Measurements from ENCODE around the gene PDPR. TPM values are rescaled to one million over a fixed set of nuclear protein-coding genes. Genes with fewer than 3 reads are reported as not detected.
"Not testable (repeated sequence)": the region's sequence is repeated elsewhere in the genome, so short reads cannot be mapped to it uniquely, and the experiment has no call there.

The PDPR gene
- total RNA-seq, 1 donor from 2014 or later: 30.4 TPM

GRCh38 chr16:70151941-70152509, 37.9 kb downstream of the PDPR start:
- Mint-ChIP-seq H3K27me3 (ENCODE audit: unreplicated experiment) (no peaks in the 10 kb centered on the region), H3K36me3 (ENCODE audit: unreplicated experiment) (peaks cover 47% of the 10 kb centered on the region), H3K4me1 (ENCODE audit: unreplicated experiment) (peaks cover 3% of the 10 kb centered on the region), H3K9me3 (ENCODE audit: unreplicated experiment) (no peaks in the 10 kb centered on the region), H3K27ac (ENCODE audit: unreplicated experiment) (no peak overlapping the region), H3K4me3 (ENCODE audit: unreplicated experiment) (no peak overlapping the region)
- DNase-seq (ENCODE audit: extremely low spot score, unreplicated experiment): no peak
- no peak for TF ChIP-seq CTCF (IDR thresholded peaks at IDR 0.05)

- no peaks in the 10 kb centered on the region for H3K27me3 Mint-ChIP-seq (ENCODE audit: unreplicated experiment)
- peaks cover 3% of the 10 kb centered on the region for H3K4me1 Mint-ChIP-seq (ENCODE audit: unreplicated experiment)
- no peak overlapping the region for H3K27ac Mint-ChIP-seq (ENCODE audit: unreplicated experiment)
- no peaks in the 10 kb centered on the region for H3K9me3 Mint-ChIP-seq (ENCODE audit: unreplicated experiment)
- H3K36me3 Mint-ChIP-seq (ENCODE audit: unreplicated experiment): peaks cover 45% of the 10 kb centered on the region
- DNase-seq (ENCODE audit: extremely low spot score, unreplicated experiment): no peak
- TF ChIP-seq CTCF (IDR thresholded peaks at IDR 0.05): no peak
- no peak overlapping the region for H3K4me3 Mint-ChIP-seq (ENCODE audit: unreplicated experiment)
These were observed 38.6 kb downstream of the PDPR start for GRCh38 chr16:70152578-70153302.

GRCh38 chr16:70154736-70155135, 40.6 kb downstream of the PDPR start:
- not testable (repeated sequence) for H3K9me3 Mint-ChIP-seq (ENCODE audit: unreplicated experiment); DNase-seq (ENCODE audit: extremely low spot score, unreplicated experiment); H3K27me3 Mint-ChIP-seq (ENCODE audit: unreplicated experiment); H3K4me3 Mint-ChIP-seq (ENCODE audit: unreplicated experiment); H3K4me1 Mint-ChIP-seq (ENCODE audit: unreplicated experiment); H3K27ac Mint-ChIP-seq (ENCODE audit: unreplicated experiment)
- peaks cover 32% of the 10 kb centered on the region for H3K36me3 Mint-ChIP-seq (ENCODE audit: unreplicated experiment)

- H3K36me3 Mint-ChIP-seq (ENCODE audit: unreplicated experiment): peaks cover 27% of the 10 kb centered on the region
- no peak overlapping the region for H3K27ac Mint-ChIP-seq (ENCODE audit: unreplicated experiment)
- no peak overlapping the region for H3K4me3 Mint-ChIP-seq (ENCODE audit: unreplicated experiment)
- peaks cover 3% of the 10 kb centered on the region for H3K4me1 Mint-ChIP-seq (ENCODE audit: unreplicated experiment)
- H3K9me3 Mint-ChIP-seq (ENCODE audit: unreplicated experiment): no peaks in the 10 kb centered on the region
- no peaks in the 10 kb centered on the region for H3K27me3 Mint-ChIP-seq (ENCODE audit: unreplicated experiment)
- no peak for DNase-seq (ENCODE audit: extremely low spot score, unreplicated experiment)
- no peak for TF ChIP-seq CTCF (IDR thresholded peaks at IDR 0.05)
These were observed 42.3 kb downstream of the PDPR start for GRCh38 chr16:70156207-70156978.

GRCh38 chr16:70157105-70157476, 43.0 kb downstream of the PDPR start:
- H3K36me3 Mint-ChIP-seq (ENCODE audit: unreplicated experiment): peaks cover 24% of the 10 kb centered on the region
- no peak for TF ChIP-seq CTCF (IDR thresholded peaks at IDR 0.05)

More at GRCh38 chr16:70157105-70157476, 43.0 kb downstream of the PDPR start:
- Mint-ChIP-seq H3K4me3 (ENCODE audit: unreplicated experiment) (no peak overlapping the region), H3K4me1 (ENCODE audit: unreplicated experiment) (peaks cover 3% of the 10 kb centered on the region), H3K9me3 (ENCODE audit: unreplicated experiment) (no peaks in the 10 kb centered on the region), H3K27ac (ENCODE audit: unreplicated experiment) (no peak overlapping the region), H3K27me3 (ENCODE audit: unreplicated experiment) (no peaks in the 10 kb centered on the region)
- DNase-seq (ENCODE audit: extremely low spot score, unreplicated experiment): no peak
